ENCODE data around the gene SLC12A4.

GRCh38 chr16:67935101-67935401 lies 33.4 kb downstream of the SLC12A4 start:
- TF ChIP-seq CTCF (IDR thresholded peaks at IDR 0.05; ENCODE audit: low read depth, low read length, missing input control), result no peak
- no peak for TF ChIP-seq TAF1 (conservative IDR thresholded peaks at IDR 0.05)

Data from liver (tissue), 3 donors.